HG03521 (cell line): ENCODE data around the gene TNK1.

ENCODE experiments used
- ATAC-seq: cut with Tn5 transposase; IDR thresholded peaks from one replicate; pipeline ENCODE4 v1.9.1; 2021; ENCODE audit warnings: mild to moderate bottlenecking, moderate library complexity; ENCODE audit not compliant: unreplicated experiment

The TNK1 gene

GRCh38 chr17:7408863-7409262, 28.0 kb downstream of the TNK1 start:
- ATAC-seq: no peak

GRCh38 chr17:7409716-7410115, 28.8 kb downstream of the TNK1 start:
- ATAC-seq: no peak

- ATAC-seq: no peak
These were observed 29.9 kb downstream of the TNK1 start for GRCh38 chr17:7410634-7411426.

GRCh38 chr17:7411427-7411750, 30.5 kb downstream of the TNK1 start:
- ATAC-seq: no peak

DNA sequence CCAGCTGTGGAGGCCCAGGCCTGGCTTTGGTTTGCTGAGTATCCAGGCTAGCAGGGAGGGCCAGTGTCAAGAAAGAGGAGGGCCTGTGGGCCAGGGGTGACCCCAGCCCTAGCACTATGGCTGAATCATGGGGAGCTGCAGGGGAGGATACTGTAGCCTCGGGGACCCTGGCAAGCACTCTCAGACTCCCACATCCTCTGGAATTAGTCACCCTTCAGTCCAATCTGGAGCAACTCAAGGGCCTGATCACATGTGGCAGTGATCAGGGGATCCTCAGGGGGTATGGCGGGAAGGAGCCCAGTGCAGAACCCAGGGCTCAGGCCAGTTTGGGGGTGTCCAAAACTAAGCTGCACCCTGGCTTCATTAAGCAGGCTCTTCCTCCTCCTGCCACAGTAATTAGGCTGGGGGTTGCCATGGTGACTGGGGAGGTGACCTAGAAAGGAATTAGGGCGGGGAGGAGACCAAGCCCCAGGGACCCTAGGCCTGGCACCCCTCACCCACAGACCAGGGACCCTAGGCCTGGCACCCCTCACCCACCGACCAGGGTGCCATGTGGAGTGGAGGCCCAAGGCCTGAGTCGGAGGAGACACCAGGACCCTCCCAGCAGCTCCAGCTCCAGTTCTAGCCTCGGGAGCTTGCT, 32.6 kb downstream of the TNK1 start:
- ATAC-seq: no peak

GRCh38 chr17:7414837-7415236, 33.9 kb downstream of the TNK1 start:
- ATAC-seq: no peak

GRCh38 chr17:7415784-7416183, 34.9 kb downstream of the TNK1 start:
- ATAC-seq: no peak

DNA sequence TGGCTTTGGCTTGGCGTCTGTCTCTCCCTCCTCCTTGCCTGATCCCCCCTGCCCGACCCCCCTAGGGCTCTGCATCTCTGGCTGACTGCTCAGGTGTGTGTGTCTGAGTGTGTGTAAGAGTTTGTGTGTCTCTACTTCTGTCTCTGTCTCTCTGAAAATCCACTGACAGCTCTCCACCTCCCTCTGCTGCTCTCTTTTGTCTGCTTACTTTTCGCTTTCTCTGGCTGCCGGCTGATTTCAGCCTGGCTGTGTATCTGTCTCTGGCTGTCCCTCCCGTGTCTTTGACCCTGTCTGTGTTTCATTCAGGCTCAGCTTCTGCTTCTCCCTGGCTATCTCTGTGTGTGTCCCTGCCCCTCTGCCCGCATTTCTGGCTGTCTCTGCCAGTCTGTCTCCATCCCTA, 35.4 kb downstream of the TNK1 start:
- no peak for ATAC-seq

DNA sequence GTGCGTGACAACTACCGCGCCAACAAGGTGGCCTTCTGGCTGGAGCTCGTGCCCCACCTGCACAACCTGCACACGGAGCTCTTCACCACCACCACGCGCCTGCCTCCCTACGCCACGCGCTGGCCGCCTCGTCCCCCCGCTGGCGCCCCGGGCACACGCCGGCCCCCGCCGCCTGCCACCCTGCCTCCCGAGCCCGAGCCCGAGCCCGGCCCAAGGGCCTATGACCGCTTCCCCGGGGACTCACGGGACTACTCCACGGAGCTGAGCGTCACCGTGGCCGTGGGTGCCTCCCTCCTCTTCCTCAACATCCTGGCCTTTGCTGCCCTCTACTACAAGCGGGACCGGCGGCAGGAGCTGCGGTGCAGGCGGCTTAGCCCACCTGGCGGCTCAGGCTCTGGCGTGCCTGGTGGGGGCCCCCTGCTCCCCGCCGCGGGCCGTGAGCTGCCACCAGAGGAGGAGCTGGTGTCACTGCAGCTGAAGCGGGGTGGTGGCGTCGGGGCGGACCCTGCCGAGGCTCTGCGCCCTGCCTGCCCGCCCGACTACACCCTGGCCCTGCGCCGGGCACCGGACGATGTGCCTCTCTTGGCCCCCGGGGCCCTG, 36.3 kb downstream of the TNK1 start:
- no peak for ATAC-seq

DNA sequence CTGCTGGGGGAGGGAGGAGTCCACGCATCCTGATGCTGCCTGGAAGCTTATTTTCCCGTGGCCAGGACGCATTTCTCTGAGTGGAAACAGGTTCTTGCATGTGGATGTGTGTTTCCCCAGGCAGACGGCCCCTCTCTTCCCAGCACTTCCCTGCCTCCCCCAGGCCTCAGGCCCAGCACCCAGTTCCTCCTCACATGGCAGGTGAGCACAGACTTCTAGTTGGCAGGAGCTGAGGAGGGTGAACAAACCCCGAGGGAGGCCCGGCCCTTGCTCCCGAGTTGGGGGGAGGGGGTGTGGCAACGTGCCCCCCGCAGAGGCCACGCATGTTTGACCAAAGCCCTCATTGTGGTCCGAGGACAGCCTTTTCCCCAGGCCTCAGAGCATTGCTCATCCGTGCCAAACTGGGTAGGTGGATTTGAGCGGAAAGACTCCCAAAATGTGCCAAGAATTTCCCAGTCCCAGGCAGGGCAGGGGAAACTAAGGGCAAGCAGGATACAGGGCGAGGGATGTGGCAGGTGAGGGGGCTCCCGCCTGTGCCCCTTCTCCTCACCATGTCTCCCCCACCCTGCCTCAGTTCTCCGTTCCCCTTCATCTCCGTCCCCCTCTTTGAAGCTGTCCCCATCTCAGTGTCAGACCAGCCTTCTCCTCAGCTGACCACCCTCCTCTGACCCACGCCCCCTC, 37.7 kb downstream of the TNK1 start:
- ATAC-seq: no peak

DNA sequence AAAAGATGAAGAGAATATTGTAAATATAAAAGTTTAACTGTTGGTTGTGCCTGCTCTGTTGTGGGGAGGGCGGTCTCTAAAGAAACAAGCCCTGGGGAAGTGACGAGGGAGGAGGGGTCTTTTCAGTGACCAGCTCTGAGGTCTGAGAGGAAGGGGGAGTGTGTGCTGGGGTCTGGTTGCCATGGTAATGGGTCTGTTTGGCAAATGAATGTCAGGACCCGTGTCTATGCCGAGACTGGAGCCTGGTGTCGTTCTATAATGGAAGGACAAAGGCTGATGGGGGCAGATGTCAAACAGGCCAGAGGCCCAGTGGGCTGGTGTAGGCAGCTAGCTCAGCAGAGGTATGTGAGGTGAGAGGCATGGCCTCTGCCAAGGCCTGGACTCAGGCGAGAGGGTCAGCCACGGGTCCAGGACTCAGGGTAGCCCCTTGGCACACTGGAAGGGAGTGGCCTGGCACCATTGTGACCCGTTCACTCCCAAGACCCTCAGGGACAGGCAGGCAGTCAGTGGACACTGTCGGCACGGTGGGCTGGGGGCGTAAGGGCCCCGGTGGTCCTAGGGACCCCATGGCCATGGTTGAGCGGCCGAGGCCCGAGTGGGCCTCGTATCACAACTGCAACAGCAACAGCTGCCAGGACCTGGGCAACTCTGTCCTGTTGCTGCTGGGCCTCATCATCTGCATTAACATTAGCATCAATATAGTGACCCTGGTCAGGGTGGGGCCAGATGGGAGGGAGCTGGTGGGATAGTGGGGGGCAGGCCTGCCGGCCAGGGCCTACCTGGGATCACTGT, 39.1 kb downstream of the TNK1 start, which contains the start of gene SPEM1:
TSS of gene SPEM1 (plus strand) at position 506 of the 792 bp plus-strand sequence. CDS start at position 567, 61 bp downstream.
- no peak for ATAC-seq

- no peak for ATAC-seq
These were observed 40.3 kb downstream of the TNK1 start for GRCh38 chr17:7421186-7421585.

- no peak for ATAC-seq
These were observed 42.8 kb downstream of the TNK1 start for GRCh38 chr17:7423679-7424078.

- ATAC-seq: no peak
These were observed 44.4 kb downstream of the TNK1 start, which contains the start of gene SPEM2 for GRCh38 chr17:7425316-7425715. TSS of gene SPEM2 (plus strand) at chr17:7425616. CDS start at chr17:7425689, 73 bp downstream.

GRCh38 chr17:7425756-7426155, 44.9 kb downstream of the TNK1 start:
- ATAC-seq: no peak

DNA sequence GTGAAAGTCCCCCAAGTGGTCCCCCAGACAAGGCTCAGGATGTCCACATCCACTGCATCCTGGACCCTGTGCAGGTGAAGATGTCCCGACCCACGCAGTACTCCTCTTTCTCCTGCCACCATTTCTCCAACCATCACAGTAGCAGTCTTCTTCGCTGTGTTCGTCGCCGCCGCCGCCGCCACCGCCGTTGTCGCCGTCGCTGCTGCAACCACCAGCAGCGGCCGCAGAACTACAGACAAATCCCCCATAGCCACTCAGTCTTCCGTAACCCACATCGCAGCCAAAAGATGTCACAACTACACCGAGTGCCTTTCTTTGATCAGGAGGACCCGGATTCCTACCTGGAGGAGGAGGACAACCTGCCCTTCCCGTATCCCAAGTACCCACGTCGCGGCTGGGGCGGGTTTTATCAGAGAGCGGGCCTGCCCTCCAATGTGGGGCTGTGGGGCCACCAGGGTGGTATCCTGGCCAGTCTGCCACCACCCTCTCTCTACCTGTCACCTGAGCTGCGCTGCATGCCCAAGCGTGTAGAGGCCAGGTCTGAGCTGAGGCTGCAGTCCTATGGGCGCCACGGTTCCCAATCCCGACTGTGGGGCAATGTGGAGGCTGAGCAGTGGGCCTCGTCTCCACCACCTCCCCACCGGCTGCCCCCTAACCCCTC, 45.4 kb downstream of the TNK1 start:
- no peak for ATAC-seq

DNA sequence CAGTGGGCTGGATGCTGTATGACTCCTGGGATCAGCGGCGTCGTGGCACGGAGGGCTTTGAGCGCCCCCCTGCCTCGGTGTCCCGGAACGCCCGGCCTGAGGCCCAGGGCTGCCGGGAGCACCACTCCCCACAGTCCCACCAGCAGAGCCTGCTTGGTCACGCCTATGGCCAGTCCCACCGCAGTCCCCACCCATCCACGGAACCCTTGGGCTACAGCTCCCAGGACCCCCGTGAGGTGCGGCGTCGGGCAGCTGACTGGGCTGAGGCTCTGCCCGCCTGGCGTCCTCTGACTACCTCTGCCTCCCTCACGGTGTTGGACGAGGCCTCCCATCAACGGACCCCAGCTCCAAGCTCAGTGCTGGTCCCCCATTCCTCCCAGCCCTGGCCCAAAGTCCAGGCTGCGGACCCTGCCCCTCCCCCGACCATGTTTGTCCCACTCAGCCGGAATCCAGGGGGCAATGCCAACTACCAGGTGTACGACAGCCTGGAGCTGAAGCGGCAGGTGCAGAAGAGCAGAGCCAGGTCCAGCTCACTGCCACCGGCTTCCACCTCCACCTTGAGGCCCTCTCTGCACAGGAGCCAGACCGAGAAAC, 46.1 kb downstream of the TNK1 start:
- ATAC-seq: no peak

DNA sequence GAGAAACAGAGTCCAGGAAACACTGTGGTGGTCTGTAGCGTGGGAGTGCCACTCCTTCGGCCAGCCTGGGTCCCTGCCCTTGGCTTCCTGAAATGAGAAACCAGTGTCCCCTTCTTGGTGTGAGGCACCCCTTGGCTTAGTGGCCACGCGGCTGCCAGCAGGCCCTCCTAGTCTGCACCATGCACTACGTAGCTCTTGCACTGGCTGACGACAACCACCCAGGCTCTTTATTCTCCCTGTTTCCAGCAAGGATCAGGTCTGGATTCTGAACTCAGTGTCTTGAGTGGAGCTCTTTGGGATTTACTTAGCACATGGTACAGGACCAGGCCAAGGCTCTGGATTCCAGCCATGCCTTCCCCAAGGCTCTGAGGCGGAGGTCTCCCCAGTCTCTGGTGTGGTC, 46.7 kb downstream of the TNK1 start:
- no peak for ATAC-seq

DNA sequence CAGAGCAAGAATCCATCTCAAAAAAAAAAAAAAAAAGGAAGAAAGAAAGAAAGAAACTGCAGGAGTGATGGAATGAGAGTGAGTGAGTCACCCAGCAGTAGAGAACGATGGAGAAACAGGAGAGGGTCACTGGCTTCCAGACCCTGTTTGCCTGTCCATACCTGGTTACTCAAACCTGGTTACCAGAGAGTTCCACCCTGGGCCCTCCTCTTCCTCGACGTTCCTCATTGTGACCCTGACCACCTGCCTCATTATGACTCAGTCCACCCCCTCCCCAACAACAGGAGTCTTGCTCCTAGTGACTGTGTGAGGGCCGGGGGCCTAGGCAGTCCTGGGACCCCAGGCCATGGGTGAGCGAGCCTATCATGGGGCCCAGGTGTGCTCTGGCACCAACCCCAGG, 47.7 kb downstream of the TNK1 start, which contains the start of gene SPEM3:
TSS of gene SPEM3 (plus strand) at position 301 of the 400 bp plus-strand sequence. CDS start at position 347, 46 bp downstream.
- ATAC-seq: no peak

- ATAC-seq: no peak
These were observed 48.8 kb downstream of the TNK1 start for GRCh38 chr17:7429722-7430121.
